22Rv1 (cell line): Measurements from ENCODE around the gene ZMPSTE24.

Experiments
- CTCF ChIP-seq: fragments of 450-650 bp; IDR thresholded peaks from 2 replicates; pipeline ENCODE4 v1.5.1; 2017; ENCODE audit warnings: mild to moderate bottlenecking
- ZFX ChIP-seq: fragments of 450-650 bp; IDR thresholded peaks from 2 replicates; pipeline ENCODE4 v1.6.1; 2017; ENCODE audit warnings: antibody characterized with exemption, borderline replicate concordance

- TF ChIP-seq CTCF, result no peak
- no peak for TF ChIP-seq ZFX
Measured at GRCh38 chr1:40274331-40274730, 16.3 kb downstream of the ZMPSTE24 start.
